Measurements from ENCODE around the gene ALPK3.

DNA sequence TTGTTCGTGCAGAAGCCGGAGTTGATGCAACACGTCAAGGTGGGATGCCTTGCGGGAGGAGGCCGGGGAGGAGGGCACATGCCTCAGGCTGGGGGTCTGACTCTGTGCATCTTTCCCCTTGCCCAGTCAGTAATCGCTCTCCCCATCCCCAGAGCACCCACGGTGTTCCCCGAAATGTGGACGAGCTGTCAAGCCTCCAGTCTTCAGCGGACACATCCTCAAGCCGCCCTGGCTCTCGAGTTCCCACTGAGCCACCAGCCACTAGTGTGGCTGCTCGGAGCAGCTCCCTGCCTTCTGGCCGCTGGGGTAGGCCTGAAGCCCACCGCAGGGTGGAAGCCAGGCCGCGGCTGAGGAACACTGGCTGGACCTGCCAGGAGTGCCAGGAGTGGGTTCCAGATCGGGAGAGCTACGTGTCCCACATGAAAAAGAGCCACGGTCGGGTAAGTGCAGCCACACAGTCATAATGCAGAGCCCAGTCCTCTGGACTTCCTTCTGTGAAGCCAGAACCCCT lies 18.7 kb upstream of the ALPK3 start:
- no peak for TF ChIP-seq POLR2AphosphoS5 (IDR thresholded peaks at IDR 0.05; ENCODE audit: insufficient read depth in 1 of 2, low read depth in 1 of 2)
- TF ChIP-seq, protein P1, sequence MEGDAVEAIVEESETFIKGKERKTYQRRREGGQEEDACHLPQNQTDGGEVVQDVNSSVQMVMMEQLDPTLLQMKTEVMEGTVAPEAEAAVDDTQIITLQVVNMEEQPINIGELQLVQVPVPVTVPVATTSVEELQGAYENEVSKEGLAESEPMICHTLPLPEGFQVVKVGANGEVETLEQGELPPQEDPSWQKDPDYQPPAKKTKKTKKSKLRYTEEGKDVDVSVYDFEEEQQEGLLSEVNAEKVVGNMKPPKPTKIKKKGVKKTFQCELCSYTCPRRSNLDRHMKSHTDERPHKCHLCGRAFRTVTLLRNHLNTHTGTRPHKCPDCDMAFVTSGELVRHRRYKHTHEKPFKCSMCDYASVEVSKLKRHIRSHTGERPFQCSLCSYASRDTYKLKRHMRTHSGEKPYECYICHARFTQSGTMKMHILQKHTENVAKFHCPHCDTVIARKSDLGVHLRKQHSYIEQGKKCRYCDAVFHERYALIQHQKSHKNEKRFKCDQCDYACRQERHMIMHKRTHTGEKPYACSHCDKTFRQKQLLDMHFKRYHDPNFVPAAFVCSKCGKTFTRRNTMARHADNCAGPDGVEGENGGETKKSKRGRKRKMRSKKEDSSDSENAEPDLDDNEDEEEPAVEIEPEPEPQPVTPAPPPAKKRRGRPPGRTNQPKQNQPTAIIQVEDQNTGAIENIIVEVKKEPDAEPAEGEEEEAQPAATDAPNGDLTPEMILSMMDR (IDR thresholded peaks at IDR 0.05): no peak
